IPS-11a (cell line): ENCODE measurements around the gene PDE9A.
"Not testable (repeated sequence)": the region's sequence is repeated elsewhere in the genome, so short reads cannot be mapped to it uniquely, and the experiment has no call there.

Source experiments
- H3K4me3 ChIP-seq: one replicate; pipeline ENCODE4 v1.5.1; 2013; ENCODE audit warnings: low read depth, low read length, control low read depth

PDE9A gene

GRCh38 chr21:42704861-42705260 lies 51.4 kb downstream of the PDE9A start:
- no peak overlapping the region for H3K4me3 ChIP-seq

GRCh38 chr21:42705346-42705745 lies 51.9 kb downstream of the PDE9A start:
- H3K4me3 ChIP-seq: no peak overlapping the region

- H3K4me3 ChIP-seq: no peak overlapping the region
These were observed 52.4 kb downstream of the PDE9A start for GRCh38 chr21:42705746-42706374.

GRCh38 chr21:42706765-42707164 lies 53.3 kb downstream of the PDE9A start:
- H3K4me3 ChIP-seq: no peak overlapping the region

- no peak overlapping the region for H3K4me3 ChIP-seq
These were observed 53.9 kb downstream of the PDE9A start for GRCh38 chr21:42707207-42707830.

GRCh38 chr21:42708107-42708506 lies 54.7 kb downstream of the PDE9A start:
- H3K4me3 ChIP-seq: no peak overlapping the region

GRCh38 chr21:42708916-42709315 lies 55.5 kb downstream of the PDE9A start:
- not testable (repeated sequence) for H3K4me3 ChIP-seq

- no peak overlapping the region for H3K4me3 ChIP-seq
These were observed 58.2 kb downstream of the PDE9A start for GRCh38 chr21:42711667-42712066.

- not testable (repeated sequence) for H3K4me3 ChIP-seq
These were observed 62.0 kb downstream of the PDE9A start for GRCh38 chr21:42715427-42715826.

GRCh38 chr21:42716074-42716473 lies 62.7 kb downstream of the PDE9A start:
- no peak overlapping the region for H3K4me3 ChIP-seq

- not testable (repeated sequence) for H3K4me3 ChIP-seq
These were observed 67.1 kb downstream of the PDE9A start for GRCh38 chr21:42720484-42720883.

- no peak overlapping the region for H3K4me3 ChIP-seq
These were observed 68.0 kb downstream of the PDE9A start for GRCh38 chr21:42721341-42721824.

- H3K4me3 ChIP-seq: no peak overlapping the region
These were observed 68.7 kb downstream of the PDE9A start for GRCh38 chr21:42722153-42722552.

GRCh38 chr21:42722808-42723473 lies 69.5 kb downstream of the PDE9A start:
- no peak overlapping the region for H3K4me3 ChIP-seq

- H3K4me3 ChIP-seq: no peak overlapping the region
These were observed 71.0 kb downstream of the PDE9A start for GRCh38 chr21:42724226-42724920.

- no peak overlapping the region for H3K4me3 ChIP-seq
These were observed 72.1 kb downstream of the PDE9A start for GRCh38 chr21:42725416-42725930.

- no peak overlapping the region for H3K4me3 ChIP-seq
These were observed 78.0 kb downstream of the PDE9A start for GRCh38 chr21:42731264-42732032.

GRCh38 chr21:42732033-42732410 lies 78.6 kb downstream of the PDE9A start:
- H3K4me3 ChIP-seq: no peak overlapping the region

GRCh38 chr21:42733037-42733627 lies 79.7 kb downstream of the PDE9A start:
- H3K4me3 ChIP-seq: no peak overlapping the region

GRCh38 chr21:42733874-42734273 lies 80.5 kb downstream of the PDE9A start:
- no peak overlapping the region for H3K4me3 ChIP-seq
